WERI-Rb-1 (cell line): ENCODE measurements around the gene HS3ST3A1.

Experiments used
- DNase-seq: peaks from one replicate; pipeline ENCODE4 v3.0.0-alpha.2; 2020
- H3K27ac ChIP-seq: fragments of 250-450 bp; sonication (Bioruptor Pico); 2 replicates; pipeline ENCODE4 v1.5.1; 2020; ENCODE audit warnings: mild to moderate bottlenecking, moderate library complexity
- H3K27me3 ChIP-seq: fragments of 250-450 bp; sonication (Bioruptor Pico); 2 replicates; pipeline ENCODE4 v1.5.1; 2021; ENCODE audit warnings: mild to moderate bottlenecking, low read depth, moderate library complexity; ENCODE audit not compliant: insufficient read depth, severe bottlenecking
- H3K36me3 ChIP-seq: fragments of 250-450 bp; sonication (Bioruptor Pico); 2 replicates; pipeline ENCODE4 v1.5.1; 2020; ENCODE audit warnings: mild to moderate bottlenecking, moderate library complexity
- H3K4me3 ChIP-seq: 2 replicates; pipeline ENCODE4 v1.5.1; 2011; ENCODE audit warnings: low read depth, mild to moderate bottlenecking, control low read depth, low read length
- H3K9me3 ChIP-seq: fragments of 250-450 bp; sonication (Bioruptor Pico); 2 replicates; pipeline ENCODE4 v1.5.1; 2021; ENCODE audit warnings: mild to moderate bottlenecking, moderate library complexity; ENCODE audit not compliant: severe bottlenecking
- CTCF ChIP-seq: IDR thresholded peaks from 2 replicates; pipeline ENCODE4 v1.5.1; 2011; ENCODE audit warnings: low read depth, mild to moderate bottlenecking, control low read depth, inconsistent platforms, low read length

Gene HS3ST3A1

GRCh38 chr17:13580790-13581189 lies 20.9 kb downstream of the HS3ST3A1 start:
- DNase-seq, result no peak

GRCh38 chr17:13576661-13577526 lies 24.8 kb downstream of the HS3ST3A1 start:
- Histone ChIP-seq H3K36me3 (no peaks in the 10 kb centered on the region), H3K27me3 (no peaks in the 10 kb centered on the region), H3K27ac (no peak overlapping the region), H3K4me3 (no peak overlapping the region), H3K9me3 (no peaks in the 10 kb centered on the region)
- no peak for DNase-seq
- no peak for TF ChIP-seq CTCF

More at GRCh38 chr17:13580790-13581189, 20.9 kb downstream of the HS3ST3A1 start:
- no peak overlapping the region for H3K4me3 ChIP-seq
- TF ChIP-seq CTCF, result no peak
- H3K27me3 ChIP-seq, result no peaks in the 10 kb centered on the region
- H3K27ac ChIP-seq, result no peak overlapping the region
- H3K36me3 ChIP-seq, result no peaks in the 10 kb centered on the region
- H3K9me3 ChIP-seq, result no peaks in the 10 kb centered on the region

- H3K27me3 ChIP-seq, result no peaks in the 10 kb centered on the region
- no peak overlapping the region for H3K4me3 ChIP-seq
- no peaks in the 10 kb centered on the region for H3K9me3 ChIP-seq
- no peak for TF ChIP-seq CTCF
- no peak for DNase-seq
- no peak overlapping the region for H3K27ac ChIP-seq
- H3K36me3 ChIP-seq, result no peaks in the 10 kb centered on the region
These were observed 25.8 kb downstream of the HS3ST3A1 start for GRCh38 chr17:13575922-13576419.

- no peaks in the 10 kb centered on the region for H3K36me3 ChIP-seq
- no peak overlapping the region for H3K27ac ChIP-seq
- H3K9me3 ChIP-seq, result no peaks in the 10 kb centered on the region
- no peak for TF ChIP-seq CTCF
- no peak overlapping the region for H3K4me3 ChIP-seq
- no peaks in the 10 kb centered on the region for H3K27me3 ChIP-seq
- no peak for DNase-seq
These were observed 26.3 kb downstream of the HS3ST3A1 start for GRCh38 chr17:13575466-13575865.

GRCh38 chr17:13572581-13572980 lies 29.1 kb downstream of the HS3ST3A1 start:
- DNase-seq, result no peak
- Histone ChIP-seq H3K27me3 (no peaks in the 10 kb centered on the region), H3K36me3 (no peaks in the 10 kb centered on the region), H3K4me3 (no peak overlapping the region), H3K9me3 (no peaks in the 10 kb centered on the region), H3K27ac (no peak overlapping the region)
- TF ChIP-seq CTCF, result no peak
